ENCODE measurements around the gene ZNF628.

ZNF628 gene

DNA sequence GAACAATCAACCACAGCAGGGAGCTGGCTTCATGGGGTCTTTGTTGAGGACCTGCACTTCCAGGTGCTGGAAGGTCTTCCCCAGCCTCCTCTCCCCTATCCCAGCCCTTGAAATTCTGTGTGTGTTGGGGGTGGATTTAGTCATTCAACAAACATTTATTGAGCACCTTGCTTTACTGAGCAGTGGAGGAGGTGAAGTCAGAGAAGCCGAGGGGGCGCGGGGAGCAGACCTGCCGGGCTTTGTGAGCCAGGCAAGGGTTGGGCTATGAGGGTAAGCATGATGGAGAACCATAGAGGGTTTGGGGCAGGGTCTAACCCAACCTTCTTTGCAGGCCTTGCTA lies 8.4 kb upstream of the ZNF628 start:
- Histone ChIP-seq H3K4me3 (ENCODE audit: low read depth, low read length) (no peak overlapping the region), H3K9ac (ENCODE audit: low read length) (no peak overlapping the region), H2AFZ (ENCODE audit: insufficient read depth, low read length, poor library complexity) (peak overlapping the region; percentile 59), H3K23ac (ENCODE audit: low read length) (no peak overlapping the region), H3K79me2 (ENCODE audit: control insufficient read depth, insufficient read depth, low read length, poor library complexity) (no peaks in the 10 kb centered on the region), H4K8ac (ENCODE audit: low read depth, low read length) (peak overlapping the region; percentile 51), H2BK12ac (ENCODE audit: low read length) (peak overlapping the region; percentile 45), H2AK5ac (ENCODE audit: low read length) (no peak overlapping the region), H4K91ac (ENCODE audit: low read depth, low read length) (no peak overlapping the region), H3K9me3 (ENCODE audit: insufficient read depth, low read depth, low read length) (no peaks in the 10 kb centered on the region), H3K4me2 (ENCODE audit: low read length) (no peak overlapping the region), H3K4ac (ENCODE audit: low read depth, low read length) (no peak overlapping the region), H3K4me1 (ENCODE audit: control insufficient read depth in 1 of 2, insufficient read depth in 2 of 2, low read length in 2 of 2) (peaks cover 3% of the 10 kb centered on the region in 2 experiments), H3K14ac (ENCODE audit: low read length) (no peak overlapping the region), H2BK120ac (ENCODE audit: insufficient read depth, low read length, poor library complexity) (no peak overlapping the region), H3K36me3 (ENCODE audit: control insufficient read depth in 1 of 2, insufficient read depth in 2 of 2, low read length in 2 of 2) (no peaks in the 10 kb centered on the region), H2BK5ac (ENCODE audit: low read depth, low read length, poor library complexity) (no peak overlapping the region), H3K27me3 (ENCODE audit: insufficient read depth, low read length) (no peaks in the 10 kb centered on the region), H3K27ac (ENCODE audit: low read depth, low read length) (no peak overlapping the region), H3K18ac (ENCODE audit: low read length) (no peak overlapping the region), H3K79me1 (ENCODE audit: low read length) (no peaks in the 10 kb centered on the region), H4K12ac (ENCODE audit: low read depth, low read length) (peak overlapping the region; percentile 56)
- DNase-seq, result no peak
- no CpG with 5 or more reads among the region's 4 CpGs for WGBS (ENCODE audit: extremely low coverage, insufficient coverage, insufficient read length)

DNA sequence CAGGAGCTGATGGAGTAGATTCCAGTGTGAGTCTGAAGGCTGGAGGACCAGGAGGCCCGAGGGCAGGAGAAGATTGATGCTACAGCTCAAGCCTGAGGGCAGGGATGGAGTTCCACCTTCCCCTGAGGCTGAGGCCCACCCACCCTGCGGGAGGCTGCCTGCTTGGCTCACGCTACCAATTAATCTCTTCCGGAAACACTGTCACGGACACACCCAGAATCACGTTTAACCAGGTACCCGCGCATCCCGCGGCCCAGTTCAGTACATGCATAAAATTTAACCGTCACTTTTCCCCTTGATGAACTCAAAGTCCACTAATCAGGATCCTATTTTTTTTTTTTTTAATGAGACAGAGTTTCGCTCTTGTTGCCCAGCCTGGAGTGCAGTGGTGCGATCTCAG lies 5.2 kb upstream of the ZNF628 start:
- H4K91ac ChIP-seq (ENCODE audit: low read depth, low read length), result no peak overlapping the region
- H2AK5ac ChIP-seq (ENCODE audit: low read length), result no peak overlapping the region
- H4K12ac ChIP-seq (ENCODE audit: low read depth, low read length), result no peak overlapping the region
- H3K23ac ChIP-seq (ENCODE audit: low read length), result no peak overlapping the region
- H3K9me3 ChIP-seq (ENCODE audit: insufficient read depth, low read depth, low read length), result no peaks in the 10 kb centered on the region
- H3K4me2 ChIP-seq (ENCODE audit: low read length), result no peak overlapping the region
- no peak overlapping the region for H3K27ac ChIP-seq (ENCODE audit: low read depth, low read length)
- H2BK5ac ChIP-seq (ENCODE audit: low read depth, low read length, poor library complexity), result no peak overlapping the region
- no peaks in the 10 kb centered on the region for H3K36me3 ChIP-seq (ENCODE audit: control insufficient read depth in 1 of 2, insufficient read depth in 2 of 2, low read length in 2 of 2)
- no peak overlapping the region for H3K14ac ChIP-seq (ENCODE audit: low read length)
- H3K18ac ChIP-seq (ENCODE audit: low read length), result no peak overlapping the region
- no peak for DNase-seq
- no CpG with 5 or more reads among the region's 13 CpGs for WGBS (ENCODE audit: extremely low coverage, insufficient coverage, insufficient read length)
- H3K4me1 ChIP-seq (ENCODE audit: control insufficient read depth in 1 of 2, insufficient read depth in 2 of 2, low read length in 2 of 2), result peaks cover 7 to 9% of the 10 kb centered on the region in 2 experiments
- no peak overlapping the region for H4K8ac ChIP-seq (ENCODE audit: low read depth, low read length)
- no peak overlapping the region for H3K4ac ChIP-seq (ENCODE audit: low read depth, low read length)
- no peaks in the 10 kb centered on the region for H3K79me2 ChIP-seq (ENCODE audit: control insufficient read depth, insufficient read depth, low read length, poor library complexity)
- peaks cover 4% of the 10 kb centered on the region for H3K79me1 ChIP-seq (ENCODE audit: low read length)
- H2BK120ac ChIP-seq (ENCODE audit: insufficient read depth, low read length, poor library complexity), result no peak overlapping the region
- no peak overlapping the region for H3K9ac ChIP-seq (ENCODE audit: low read length)
- H2AFZ ChIP-seq (ENCODE audit: insufficient read depth, low read length, poor library complexity), result no peak overlapping the region
- no peak overlapping the region for H2BK12ac ChIP-seq (ENCODE audit: low read length)
- no peak overlapping the region for H3K4me3 ChIP-seq (ENCODE audit: low read depth, low read length)
- no peaks in the 10 kb centered on the region for H3K27me3 ChIP-seq (ENCODE audit: insufficient read depth, low read length)

DNA sequence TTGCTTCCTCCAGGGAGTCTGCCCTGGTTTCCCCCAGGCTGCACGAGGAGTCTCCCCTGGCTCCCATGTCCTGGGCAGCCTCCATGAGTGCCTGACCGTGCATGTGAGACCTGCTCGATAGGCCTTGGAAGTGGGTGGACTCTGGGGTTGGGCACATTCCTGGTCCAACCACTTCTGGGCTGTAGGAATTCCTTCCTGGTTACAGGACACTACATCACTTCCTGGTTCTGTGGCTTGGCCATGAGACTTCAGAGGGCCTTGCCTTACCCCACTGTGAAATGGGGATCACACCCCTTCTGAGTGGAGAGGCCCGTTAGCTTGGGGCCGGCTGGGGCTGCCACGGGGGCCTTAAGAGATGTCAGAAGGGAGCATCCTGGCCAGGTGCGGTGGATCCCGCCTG lies 4.0 kb upstream of the ZNF628 start:
- H2BK5ac ChIP-seq (ENCODE audit: low read depth, low read length, poor library complexity), result no peak overlapping the region
- no peak overlapping the region for H2AFZ ChIP-seq (ENCODE audit: insufficient read depth, low read length, poor library complexity)
- H3K27me3 ChIP-seq (ENCODE audit: insufficient read depth, low read length), result no peaks in the 10 kb centered on the region
- no peak overlapping the region for H3K4me3 ChIP-seq (ENCODE audit: low read depth, low read length)
- peaks cover 7 to 9% of the 10 kb centered on the region in 2 experiments for H3K4me1 ChIP-seq (ENCODE audit: control insufficient read depth in 1 of 2, insufficient read depth in 2 of 2, low read length in 2 of 2)
- H3K14ac ChIP-seq (ENCODE audit: low read length), result no peak overlapping the region
- no peak overlapping the region for H3K4me2 ChIP-seq (ENCODE audit: low read length)
- H3K79me2 ChIP-seq (ENCODE audit: control insufficient read depth, insufficient read depth, low read length, poor library complexity), result no peaks in the 10 kb centered on the region
- no peak overlapping the region for H2BK12ac ChIP-seq (ENCODE audit: low read length)
- H2BK120ac ChIP-seq (ENCODE audit: insufficient read depth, low read length, poor library complexity), result peak overlapping the region; percentile 31
- peak overlapping the region; percentile 54 for H4K8ac ChIP-seq (ENCODE audit: low read depth, low read length)
- H3K36me3 ChIP-seq (ENCODE audit: control insufficient read depth in 1 of 2, insufficient read depth in 2 of 2, low read length in 2 of 2), result no peaks in the 10 kb centered on the region
- H3K9me3 ChIP-seq (ENCODE audit: insufficient read depth, low read depth, low read length), result no peaks in the 10 kb centered on the region
- H3K9ac ChIP-seq (ENCODE audit: low read length), result no peak overlapping the region
- DNase-seq, result no peak
- no CpG with 5 or more reads among the region's 8 CpGs for WGBS (ENCODE audit: extremely low coverage, insufficient coverage, insufficient read length)
- H2AK5ac ChIP-seq (ENCODE audit: low read length), result no peak overlapping the region
- H4K12ac ChIP-seq (ENCODE audit: low read depth, low read length), result no peak overlapping the region
- H3K23ac ChIP-seq (ENCODE audit: low read length), result no peak overlapping the region
- peaks cover 4% of the 10 kb centered on the region for H3K79me1 ChIP-seq (ENCODE audit: low read length)
- no peak overlapping the region for H4K91ac ChIP-seq (ENCODE audit: low read depth, low read length)
- no peak overlapping the region for H3K18ac ChIP-seq (ENCODE audit: low read length)
- H3K27ac ChIP-seq (ENCODE audit: low read depth, low read length), result no peak overlapping the region
- no peak overlapping the region for H3K4ac ChIP-seq (ENCODE audit: low read depth, low read length)

DNA sequence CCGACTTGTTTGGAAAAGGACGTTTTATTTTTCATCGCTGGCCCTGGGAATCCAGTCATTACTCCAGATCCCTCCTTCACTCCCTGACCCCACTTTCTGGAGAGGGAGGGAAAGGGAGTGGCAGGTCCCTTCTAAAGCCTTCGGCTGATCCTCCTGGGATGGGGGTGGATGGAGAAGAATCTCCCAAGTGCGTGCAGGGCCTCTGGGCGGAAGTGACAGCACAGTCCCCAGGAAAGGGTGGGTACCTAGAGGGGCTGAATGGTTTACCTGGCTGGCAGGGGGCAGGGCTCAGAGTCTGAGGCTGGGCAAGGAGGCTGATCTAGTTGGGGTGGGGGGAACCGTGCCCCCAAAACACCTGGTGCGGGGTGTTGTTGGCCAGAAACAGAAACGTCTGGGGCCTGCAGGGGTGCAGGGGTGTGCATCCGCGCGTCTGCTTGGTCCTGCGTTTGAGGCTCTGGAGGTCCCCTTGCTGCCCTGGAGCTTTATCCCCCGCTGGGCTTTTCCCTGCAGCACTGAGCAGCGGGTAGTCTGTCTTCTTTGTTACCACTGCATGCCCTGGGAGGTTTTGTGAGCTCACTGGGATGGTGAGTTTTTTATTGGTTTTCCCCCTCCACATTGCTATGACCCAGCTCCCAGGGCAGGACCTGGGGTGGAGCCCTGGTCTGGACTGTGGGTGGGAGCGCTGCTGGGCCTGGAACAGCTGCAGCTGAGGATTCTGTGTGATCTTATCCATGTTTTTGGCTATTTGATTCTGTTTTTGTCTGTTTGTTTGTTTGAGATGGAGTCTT lies 3.0 kb upstream of the ZNF628 start:
- Histone ChIP-seq H3K27me3 (ENCODE audit: insufficient read depth, low read length) (no peaks in the 10 kb centered on the region), H2BK120ac (ENCODE audit: insufficient read depth, low read length, poor library complexity) (no peak overlapping the region), H4K8ac (ENCODE audit: low read depth, low read length) (peak overlapping the region; percentile 22), H2BK12ac (ENCODE audit: low read length) (peak overlapping the region; percentile 16), H2AFZ (ENCODE audit: insufficient read depth, low read length, poor library complexity) (no peak overlapping the region), H3K18ac (ENCODE audit: low read length) (no peak overlapping the region), H4K91ac (ENCODE audit: low read depth, low read length) (peak overlapping the region; percentile 15), H3K27ac (ENCODE audit: low read depth, low read length) (no peak overlapping the region), H3K4me1 (ENCODE audit: control insufficient read depth in 1 of 2, insufficient read depth in 2 of 2, low read length in 2 of 2) (peaks cover 4 to 8% of the 10 kb centered on the region in 2 experiments), H3K4me3 (ENCODE audit: low read depth, low read length) (no peak overlapping the region), H3K4me2 (ENCODE audit: low read length) (no peak overlapping the region), H3K79me1 (ENCODE audit: low read length) (peaks cover 4% of the 10 kb centered on the region), H3K4ac (ENCODE audit: low read depth, low read length) (no peak overlapping the region), H3K9me3 (ENCODE audit: insufficient read depth, low read depth, low read length) (no peaks in the 10 kb centered on the region), H2AK5ac (ENCODE audit: low read length) (no peak overlapping the region), H3K36me3 (ENCODE audit: control insufficient read depth in 1 of 2, insufficient read depth in 2 of 2, low read length in 2 of 2) (no peaks in the 10 kb centered on the region), H3K79me2 (ENCODE audit: control insufficient read depth, insufficient read depth, low read length, poor library complexity) (no peaks in the 10 kb centered on the region), H4K12ac (ENCODE audit: low read depth, low read length) (no peak overlapping the region), H3K14ac (ENCODE audit: low read length) (peak overlapping the region; percentile 4), H3K23ac (ENCODE audit: low read length) (no peak overlapping the region), H3K9ac (ENCODE audit: low read length) (no peak overlapping the region), H2BK5ac (ENCODE audit: low read depth, low read length, poor library complexity) (no peak overlapping the region)
- DNase-seq, result no peak
- no CpG with 5 or more reads among the region's 16 CpGs for WGBS (ENCODE audit: extremely low coverage, insufficient coverage, insufficient read length)
